Suppressor macrophage treated with lipopolysaccharide for 4 hours (primary cell): ENCODE results near the gene HLA-DPB1.
A peak's percentile ranks its signal among the peaks of the same experiment; 100 is the strongest.

Source experiments
- DNase-seq: peaks from one replicate; pipeline ENCODE4 v3.0.0-alpha.2; 2020

The HLA-DPB1 gene

GRCh38 chr6:33105386-33105785, 29.6 kb downstream of the HLA-DPB1 start:
- DNase-seq: no peak

- DNase-seq: no peak
Measured at GRCh38 chr6:33105916-33106871, 30.4 kb downstream of the HLA-DPB1 start.

- DNase-seq: peak; percentile 22
Measured at GRCh38 chr6:33107641-33108040, 31.9 kb downstream of the HLA-DPB1 start.

GRCh38 chr6:33108307-33108706, 32.5 kb downstream of the HLA-DPB1 start:
- no peak for DNase-seq

GRCh38 chr6:33112148-33112547, 36.4 kb downstream of the HLA-DPB1 start:
- DNase-seq: peak; percentile 65

GRCh38 chr6:33113755-33114154, 38.0 kb downstream of the HLA-DPB1 start:
- no peak for DNase-seq

- DNase-seq: peak; percentile 74
Measured at GRCh38 chr6:33114406-33114805, 38.6 kb downstream of the HLA-DPB1 start.

GRCh38 chr6:33116417-33116816, 40.6 kb downstream of the HLA-DPB1 start:
- no peak for DNase-seq

GRCh38 chr6:33116841-33117711, 41.3 kb downstream of the HLA-DPB1 start:
- peak; percentile 16 for DNase-seq

- DNase-seq: no peak
Measured at GRCh38 chr6:33117811-33118277, 42.1 kb downstream of the HLA-DPB1 start.

- peak; percentile 74 for DNase-seq
Measured at GRCh38 chr6:33118525-33119123, 42.8 kb downstream of the HLA-DPB1 start.

GRCh38 chr6:33120001-33120400, 44.2 kb downstream of the HLA-DPB1 start:
- DNase-seq: no peak

GRCh38 chr6:33123181-33123580, 47.4 kb downstream of the HLA-DPB1 start:
- DNase-seq: no peak

GRCh38 chr6:33123732-33124524, 48.1 kb downstream of the HLA-DPB1 start:
- peak; percentile 67 for DNase-seq

GRCh38 chr6:33124525-33124901, 48.7 kb downstream of the HLA-DPB1 start:
- DNase-seq: no peak

- no peak for DNase-seq
Measured at GRCh38 chr6:33124947-33125346, 49.2 kb downstream of the HLA-DPB1 start.

GRCh38 chr6:33126101-33126714, 50.4 kb downstream of the HLA-DPB1 start:
- peak; percentile 81 for DNase-seq

GRCh38 chr6:33128318-33128717, 52.5 kb downstream of the HLA-DPB1 start:
- no peak for DNase-seq

- DNase-seq: peak; percentile 67
Measured at GRCh38 chr6:33132081-33132524, 56.3 kb downstream of the HLA-DPB1 start.

GRCh38 chr6:33136310-33136900, 60.6 kb downstream of the HLA-DPB1 start:
- DNase-seq: no peak
